ENCODE data around the gene SELENBP1.

GRCh38 chr1:151342569-151342968 lies 29.9 kb downstream of the SELENBP1 start:
- TF ChIP-seq CTCF (IDR thresholded peaks at IDR 0.05; ENCODE audit: poor library complexity, severe bottlenecking): no peak
- no peak for TF ChIP-seq EP300 (conservative IDR thresholded peaks at IDR 0.05; ENCODE audit: poor library complexity, severe bottlenecking)
- no peak for TF ChIP-seq EZH2 (IDR thresholded peaks at IDR 0.05; ENCODE audit: borderline replicate concordance, insufficient read depth, low read length, poor library complexity, severe bottlenecking)
- TF ChIP-seq POLR2AphosphoS5 (IDR thresholded peaks at IDR 0.05): no peak
- TF ChIP-seq SMC3 (conservative IDR thresholded peaks at IDR 0.05; ENCODE audit: poor library complexity): no peak
- TF ChIP-seq REST (IDR thresholded peaks at IDR 0.05; ENCODE audit: borderline replicate concordance): no peak
- no peak for TF ChIP-seq TAF1 (IDR thresholded peaks at IDR 0.05; ENCODE audit: low read depth)
- no peak for TF ChIP-seq RAD21 (conservative IDR thresholded peaks at IDR 0.05)
